HFFc6 (cell line): ENCODE data around the gene ADARB1. TPM values are rescaled to one million over a fixed set of nuclear protein-coding genes. Genes with fewer than 3 reads are reported as not detected.

ENCODE experiments used
- DNase-seq: peaks from one replicate; pipeline ENCODE4 v3.0.0-alpha.2; 2018
- H3K27ac Mint-ChIP-seq: 2 replicates; pipeline ENCODE4 v1.8.0; 2020; ENCODE audit warnings: mild to moderate bottlenecking, mixed read lengths
- H3K27me3 Mint-ChIP-seq: 2 replicates; pipeline ENCODE4 v1.8.0; 2021; ENCODE audit warnings: mild to moderate bottlenecking, moderate library complexity, mixed read lengths; ENCODE audit not compliant: insufficient read depth
- H3K36me3 Mint-ChIP-seq: 2 replicates; pipeline ENCODE4 v1.8.0; 2021; ENCODE audit warnings: low read depth, mixed read lengths
- H3K4me1 Mint-ChIP-seq: 2 replicates; pipeline ENCODE4 v1.8.0; 2020; ENCODE audit warnings: low read depth, mixed read lengths
- H3K4me3 Mint-ChIP-seq: 2 replicates; pipeline ENCODE4 v1.8.0; 2020; ENCODE audit warnings: mild to moderate bottlenecking, moderate library complexity, mixed read lengths
- H3K9me3 Mint-ChIP-seq: 2 replicates; pipeline ENCODE4 v1.8.0; 2020; ENCODE audit warnings: mild to moderate bottlenecking, mixed read lengths
- CTCF ChIP-seq: fragments of 200-600 bp; sonication (generic); IDR thresholded peaks from 2 replicates; pipeline ENCODE4 v1.5.0; 2021; ENCODE audit warnings: antibody characterized with exemption, mild to moderate bottlenecking
- total RNA-seq, 6 experiments: library from RNA; stranded (reverse); fragmentation: NEBNext Ultra II Directional; extraction: Animal tissue kit (Norgen Biotek cat#: 25700); gene quantifications; 2 replicates in 1 of 6; 3 replicates in 5 of 6; pipeline ENCODE4 v1.2.3, GENCODE V29; 2021

The ADARB1 gene
- total RNA-seq, 6 experiments from 2014 or later, result 1.7 to 3.2 (median 2.2) TPM

GRCh38 chr21:45037986-45038385, 36.4 kb upstream of the ADARB1 start:
- Mint-ChIP-seq H3K27me3 (peaks cover 28% of the 10 kb centered on the region), H3K9me3 (peaks cover 25% of the 10 kb centered on the region), H3K4me1 (peaks cover 7% of the 10 kb centered on the region; the same call in 1 of the 2 replicates), H3K4me3 (no peak overlapping the region), H3K36me3 (peaks cover 22% of the 10 kb centered on the region), H3K27ac (no peak overlapping the region)
- no peak for TF ChIP-seq CTCF
- DNase-seq, result no peak

GRCh38 chr21:45039317-45040156, 34.8 kb upstream of the ADARB1 start:
- no peak overlapping the region for H3K27ac Mint-ChIP-seq
- DNase-seq, result no peak
- peaks cover 25% of the 10 kb centered on the region for H3K9me3 Mint-ChIP-seq
- H3K27me3 Mint-ChIP-seq, result peaks cover 25% of the 10 kb centered on the region
- no peak overlapping the region for H3K4me3 Mint-ChIP-seq
- peaks cover 22% of the 10 kb centered on the region for H3K36me3 Mint-ChIP-seq
- no peaks in the 10 kb centered on the region; the same call in 1 of the 2 replicates for H3K4me1 Mint-ChIP-seq
- no peak for TF ChIP-seq CTCF

GRCh38 chr21:45040157-45040711, 34.1 kb upstream of the ADARB1 start:
- Mint-ChIP-seq H3K27ac (no peak overlapping the region), H3K4me1 (no peaks in the 10 kb centered on the region; the same call in 1 of the 2 replicates), H3K9me3 (peaks cover 25% of the 10 kb centered on the region), H3K36me3 (peaks cover 22% of the 10 kb centered on the region), H3K4me3 (no peak overlapping the region), H3K27me3 (peaks cover 24% of the 10 kb centered on the region)
- no peak for DNase-seq
- no peak for TF ChIP-seq CTCF

GRCh38 chr21:45040739-45041138, 33.6 kb upstream of the ADARB1 start:
- DNase-seq, result no peak
- TF ChIP-seq CTCF, result no peak
- H3K36me3 Mint-ChIP-seq, result peaks cover 20% of the 10 kb centered on the region
- H3K4me1 Mint-ChIP-seq, result no peaks in the 10 kb centered on the region; the same call in 1 of the 2 replicates
- H3K9me3 Mint-ChIP-seq, result peaks cover 22% of the 10 kb centered on the region
- no peak overlapping the region for H3K27ac Mint-ChIP-seq
- peaks cover 29% of the 10 kb centered on the region for H3K27me3 Mint-ChIP-seq
- H3K4me3 Mint-ChIP-seq, result no peak overlapping the region; the same call in 1 of the 2 replicates

- peaks cover 17% of the 10 kb centered on the region for H3K9me3 Mint-ChIP-seq
- peaks cover 34% of the 10 kb centered on the region for H3K27me3 Mint-ChIP-seq
- no peaks in the 10 kb centered on the region; the same call in 1 of the 2 replicates for H3K4me1 Mint-ChIP-seq
- H3K4me3 Mint-ChIP-seq, result no peak overlapping the region; the same call in 1 of the 2 replicates
- peak; percentile 4 for DNase-seq
- H3K27ac Mint-ChIP-seq, result no peak overlapping the region
- no peak for TF ChIP-seq CTCF
- H3K36me3 Mint-ChIP-seq, result peaks cover 15% of the 10 kb centered on the region
Observed at GRCh38 chr21:45041351-45041805, 33.0 kb upstream of the ADARB1 start.
